Lower lobe of right lung (tissue), 2 donors: ENCODE results near the gene UQCC3. TPM values are rescaled to one million over a fixed set of nuclear protein-coding genes. Genes with fewer than 3 reads are reported as not detected.

Source experiments
- ATAC-seq, 2 donors: fragments of 200-7000 bp; cut with Tn5 transposase; one replicate each; pipeline ENCODE4 v1.9.1; 2020 to 2022; ENCODE audit warnings: mild to moderate bottlenecking in 2 of 2, moderate library complexity in 2 of 2
- DNase-seq: peaks from one replicate; pipeline ENCODE4 v3.0.0-alpha.2; 2020
- H3K27ac ChIP-seq: fragments of 200-600 bp; one replicate; pipeline ENCODE4 v1.8.0; 2022
- H3K27me3 ChIP-seq: fragments of 200-600 bp; one replicate; pipeline ENCODE4 v1.8.0; 2022; ENCODE audit warnings: low read depth
- H3K36me3 ChIP-seq: fragments of 200-600 bp; one replicate; pipeline ENCODE4 v1.8.0; 2022; ENCODE audit warnings: mild to moderate bottlenecking
- H3K4me1 ChIP-seq: fragments of 200-600 bp; one replicate; pipeline ENCODE4 v1.8.0; 2022
- H3K4me3 ChIP-seq: fragments of 200-600 bp; one replicate; pipeline ENCODE4 v1.8.0; 2022; ENCODE audit warnings: mild to moderate bottlenecking
- H3K9me3 ChIP-seq: fragments of 200-600 bp; one replicate; pipeline ENCODE4 v1.8.0; 2022
- CTCF ChIP-seq: fragments of 200-600 bp; IDR thresholded peaks from one replicate; pipeline ENCODE4 v1.8.0; 2022; ENCODE audit warnings: antibody characterized with exemption, mild to moderate bottlenecking
- intact Hi-C: fragments of 100-400 bp; cut with DNase I; formaldehyde crosslinking; loops from one replicate; pipeline ENCODE4 v1.11.0; 2022
- total RNA-seq: library from RNA; stranded (reverse); fragmentation: NEBNext Ultra II Directional; extraction: Animal tissue kit (Norgen Biotek cat#: 25700); gene quantifications from one replicate; pipeline ENCODE4 v1.2.1, GENCODE V29; 2021
- donor health status: DM: no; HTN: yes; CAD: no; lungs with severe emphysema.

The UQCC3 gene
- total RNA-seq, 1 donor from 2014 or later: 6.1 TPM

- peaks cover 21% of the 10 kb centered on the region for H3K36me3 ChIP-seq
- ATAC-seq (no peak), DNase-seq (no peak)
- no peaks in the 10 kb centered on the region for H3K27me3 ChIP-seq
- no peak for TF ChIP-seq CTCF
- peaks cover 35% of the 10 kb centered on the region for H3K4me1 ChIP-seq
- peak within 1 kb of the TSS; percentile 90 for H3K4me3 ChIP-seq
- peak within 1 kb of the TSS; percentile 95 for H3K27ac ChIP-seq
- intact Hi-C loops: no loop called here
- H3K9me3 ChIP-seq: no peaks in the 10 kb centered on the region
Measured at GRCh38 chr11:62707277-62707861, 35.9 kb downstream of the UQCC3 start, which contains the start of the genes BSCL2 and GNG3. BSCL2 (minus strand) TSS chr11:62707424; CDS start chr11:62707195, 229 bp downstream. GNG3 (plus strand) TSS chr11:62707676; CDS start chr11:62708296, 620 bp downstream.

GRCh38 chr11:62708392-62708791 is 36.9 kb downstream of the UQCC3 start:
- H3K27me3 ChIP-seq: no peaks in the 10 kb centered on the region
- H3K27ac ChIP-seq: peak overlapping the region; percentile 95
- peaks cover 45% of the 10 kb centered on the region for H3K4me1 ChIP-seq
- no peak for ATAC-seq
- no peak for TF ChIP-seq CTCF
- H3K4me3 ChIP-seq: peak overlapping the region; percentile 61
- intact Hi-C loops: no loop called here
- no peak for DNase-seq
- H3K36me3 ChIP-seq: peaks cover 31% of the 10 kb centered on the region
- H3K9me3 ChIP-seq: no peaks in the 10 kb centered on the region

- no peaks in the 10 kb centered on the region for H3K9me3 ChIP-seq
- H3K4me3 ChIP-seq: peak overlapping the region; percentile 61
- peak overlapping the region; percentile 95 for H3K27ac ChIP-seq
- DNase-seq: no peak
- no peak for TF ChIP-seq CTCF
- H3K4me1 ChIP-seq: peaks cover 46% of the 10 kb centered on the region
- intact Hi-C loops: no loop called here
- H3K36me3 ChIP-seq: peaks cover 35% of the 10 kb centered on the region
- peak; percentile 1 to 7 for ATAC-seq
- H3K27me3 ChIP-seq: no peaks in the 10 kb centered on the region
Measured at GRCh38 chr11:62708793-62709192, 37.3 kb downstream of the UQCC3 start.

GRCh38 chr11:62709247-62710000 is 38.0 kb downstream of the UQCC3 start:
- peak; percentile 99 for DNase-seq
- peaks cover 46% of the 10 kb centered on the region for H3K4me1 ChIP-seq
- no peaks in the 10 kb centered on the region for H3K9me3 ChIP-seq
- peak overlapping the region; percentile 61 for H3K4me3 ChIP-seq
- ATAC-seq: peak; percentile 90 to 92
- peaks cover 41% of the 10 kb centered on the region for H3K36me3 ChIP-seq
- H3K27me3 ChIP-seq: no peaks in the 10 kb centered on the region
- H3K27ac ChIP-seq: peak overlapping the region; percentile 95
- TF ChIP-seq CTCF: no peak
- intact Hi-C loops: no loop called here

GRCh38 chr11:62710001-62710345 is 38.5 kb downstream of the UQCC3 start:
- Histone ChIP-seq H3K4me1 (peaks cover 44% of the 10 kb centered on the region), H3K9me3 (no peaks in the 10 kb centered on the region), H3K27me3 (no peaks in the 10 kb centered on the region), H3K36me3 (peaks cover 47% of the 10 kb centered on the region), H3K4me3 (peak overlapping the region; percentile 61), H3K27ac (peak overlapping the region; percentile 95)
- no peak for TF ChIP-seq CTCF
- no peak for DNase-seq
- intact Hi-C loops: no loop called here
- ATAC-seq: no peak
